IPS-18c (cell line): ENCODE data around the gene SEMA3G.

Experiments
- H3K4me3 ChIP-seq: 2 replicates; pipeline ENCODE4 v1.7.0; 2013; ENCODE audit warnings: low read depth, mild to moderate bottlenecking, low read length, moderate library complexity; ENCODE audit not compliant: insufficient read depth
- H3K9me3 ChIP-seq: one replicate; pipeline ENCODE4 v1.6.1; 2013; ENCODE audit warnings: mild to moderate bottlenecking, low read length, moderate library complexity; ENCODE audit not compliant: control insufficient read depth, insufficient read depth

SEMA3G gene

DNA sequence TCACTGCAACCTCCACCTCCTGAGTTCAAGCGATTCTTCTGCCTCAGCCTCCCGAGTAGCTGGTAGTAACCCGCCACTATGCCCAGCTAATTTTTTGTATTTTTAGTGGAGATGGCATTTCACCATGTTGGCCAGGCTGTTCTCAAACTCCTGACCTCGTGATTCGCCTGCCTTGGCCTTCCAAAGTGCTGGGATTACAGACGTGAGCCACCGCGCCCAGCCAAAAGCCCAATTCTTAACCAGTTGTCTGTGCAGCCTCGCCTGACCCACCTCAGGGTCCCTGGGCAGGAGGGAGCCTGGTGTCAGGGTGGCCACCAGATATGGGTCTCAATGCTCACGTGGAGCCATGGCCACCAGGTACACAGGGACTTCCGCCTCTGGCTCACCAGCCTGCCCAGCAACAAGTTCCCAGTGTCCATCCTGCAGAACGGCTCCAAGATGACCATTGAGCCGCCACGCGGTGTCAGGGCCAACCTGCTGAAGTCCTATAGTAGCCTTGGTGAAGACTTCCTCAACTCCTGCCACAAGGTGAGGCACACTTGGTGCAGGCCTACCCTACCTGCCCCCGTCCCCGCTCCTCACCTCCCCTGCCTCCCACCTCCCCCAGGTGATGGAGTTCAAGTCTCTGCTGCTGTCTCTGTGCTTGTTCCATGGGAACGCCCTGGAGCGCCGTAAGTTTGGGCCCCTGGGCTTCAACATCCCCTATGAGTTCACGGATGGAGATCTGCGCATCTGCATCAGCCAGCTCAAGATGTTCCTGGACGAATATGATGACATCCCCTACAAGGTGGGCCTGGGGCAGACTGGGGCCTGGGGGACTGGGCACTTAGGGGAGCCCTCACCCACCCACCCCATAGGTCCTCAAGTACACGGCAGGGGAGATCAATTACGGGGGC is 48.6 kb downstream of the SEMA3G start:
- no peaks in the 10 kb centered on the region for H3K9me3 ChIP-seq

GRCh38 chr3:52395503-52395865 is 49.4 kb downstream of the SEMA3G start:
- no peaks in the 10 kb centered on the region for H3K9me3 ChIP-seq

More for the DNA sequence above, 48.6 kb downstream of the SEMA3G start:
- no peak overlapping the region for H3K4me3 ChIP-seq

DNA sequence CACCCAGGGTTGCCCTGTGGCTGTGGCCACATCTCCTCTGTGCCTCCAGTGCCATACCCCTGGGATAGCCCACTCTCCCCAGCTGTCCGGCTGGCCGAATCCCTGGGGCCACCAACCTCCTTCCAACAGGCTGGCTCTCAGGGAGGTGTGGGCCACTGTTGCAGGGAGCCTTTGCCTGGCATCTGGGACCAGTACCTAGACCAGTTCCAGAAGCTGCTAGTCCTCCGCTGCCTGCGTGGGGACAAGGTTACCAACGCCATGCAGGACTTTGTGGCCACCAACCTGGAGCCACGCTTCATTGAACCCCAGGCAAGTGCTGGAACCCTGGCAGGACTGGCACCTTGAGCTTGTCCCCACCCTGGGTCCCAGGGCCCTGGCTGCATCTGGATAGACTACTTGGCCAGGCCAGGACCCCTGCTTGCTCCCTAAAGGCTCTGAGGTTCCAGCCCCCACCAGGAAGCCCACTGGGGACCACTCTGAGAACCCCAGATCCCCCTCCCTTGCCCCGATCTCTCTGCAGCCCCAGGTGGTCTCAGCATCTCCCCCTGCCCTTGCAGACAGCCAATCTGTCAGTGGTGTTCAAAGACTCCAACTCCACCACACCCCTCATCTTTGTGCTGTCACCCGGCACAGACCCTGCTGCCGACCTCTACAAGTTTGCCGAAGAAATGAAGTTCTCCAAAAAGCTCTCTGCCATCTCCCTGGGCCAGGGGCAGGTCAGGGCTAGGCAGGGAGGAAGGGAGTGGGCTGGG is 50.0 kb downstream of the SEMA3G start:
- Histone ChIP-seq H3K4me3 (no peak overlapping the region), H3K9me3 (no peaks in the 10 kb centered on the region)

More at GRCh38 chr3:52395503-52395865, 49.4 kb downstream of the SEMA3G start:
- H3K4me3 ChIP-seq = no peak overlapping the region

- Histone ChIP-seq H3K4me3 (no peak overlapping the region), H3K9me3 (no peaks in the 10 kb centered on the region)
Observed at GRCh38 chr3:52393959-52394670, 50.8 kb downstream of the SEMA3G start.

DNA sequence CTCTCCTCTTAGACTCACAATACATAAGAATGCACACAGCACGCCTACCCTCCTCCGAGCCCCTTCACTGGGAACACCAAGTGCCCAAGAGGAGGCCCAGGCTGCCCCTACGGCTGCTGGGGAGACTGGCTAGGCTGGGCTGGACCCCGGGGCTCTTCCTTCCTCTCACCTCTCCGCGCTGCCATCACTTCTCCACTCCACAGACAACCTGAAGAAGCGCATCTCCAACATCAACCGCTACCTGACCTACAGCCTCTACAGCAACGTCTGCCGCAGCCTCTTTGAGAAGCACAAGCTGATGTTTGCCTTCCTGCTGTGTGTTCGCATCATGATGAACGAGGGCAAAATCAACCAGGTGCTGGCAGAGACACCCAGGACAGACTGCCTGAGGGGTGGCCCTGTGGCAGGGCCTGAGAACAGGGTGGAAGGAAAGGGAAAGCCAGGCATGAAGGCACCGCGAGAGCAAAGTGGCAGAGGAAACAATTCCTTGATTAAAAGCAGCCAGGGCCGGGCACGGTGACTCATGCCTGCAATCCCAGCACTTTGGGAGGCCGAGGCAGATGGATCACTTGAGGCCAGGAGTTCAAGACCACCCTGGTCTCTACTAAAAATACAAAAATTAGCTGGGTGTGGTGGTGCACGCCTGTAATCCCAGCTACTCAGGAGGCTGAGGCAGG is 51.6 kb downstream of the SEMA3G start:
- no peak overlapping the region for H3K4me3 ChIP-seq
- H3K9me3 ChIP-seq = no peaks in the 10 kb centered on the region

- Histone ChIP-seq H3K4me3 (no peak overlapping the region), H3K9me3 (no peaks in the 10 kb centered on the region)
Observed at GRCh38 chr3:52392216-52392930, 52.5 kb downstream of the SEMA3G start.

DNA sequence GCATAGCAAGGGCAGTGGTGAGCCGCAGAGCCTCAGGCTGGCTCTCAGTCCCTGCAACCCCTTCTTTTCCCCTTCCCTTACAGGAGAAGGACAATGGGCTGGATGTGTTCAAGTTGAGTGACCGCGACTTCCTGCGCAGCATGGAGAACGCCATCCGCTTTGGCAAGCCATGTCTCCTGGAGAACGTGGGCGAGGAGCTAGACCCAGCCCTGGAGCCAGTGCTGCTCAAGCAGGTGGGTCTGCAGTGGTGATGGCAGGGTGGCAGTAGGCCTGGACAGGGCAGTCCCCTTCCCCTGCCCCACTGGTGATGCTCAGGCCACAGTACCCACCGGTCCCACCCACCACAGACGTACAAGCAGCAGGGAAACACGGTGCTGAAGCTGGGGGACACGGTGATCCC is 53.8 kb downstream of the SEMA3G start:
- Histone ChIP-seq H3K4me3 (no peak overlapping the region), H3K9me3 (no peaks in the 10 kb centered on the region)

DNA sequence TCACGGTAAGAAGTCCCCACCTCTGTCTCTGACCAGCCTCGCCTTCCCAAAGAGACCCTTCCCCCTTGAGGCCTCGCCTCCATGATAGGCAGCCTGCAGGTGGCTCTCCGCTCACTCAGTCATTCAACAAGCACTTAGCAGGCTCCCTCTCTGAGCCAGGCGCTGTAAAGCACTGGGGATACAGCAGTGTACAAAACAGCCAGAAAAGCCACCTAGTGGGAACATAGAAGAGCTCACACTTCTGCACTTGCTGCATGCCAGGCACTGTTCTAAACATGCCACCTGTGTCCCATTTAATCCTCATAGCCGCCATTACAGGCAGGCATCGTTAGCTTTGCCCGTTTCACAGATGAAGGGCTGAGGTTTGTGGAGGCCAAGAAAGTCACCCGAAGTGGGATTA is 56.0 kb downstream of the SEMA3G start:
- Histone ChIP-seq H3K4me3 (no peak overlapping the region), H3K9me3 (no peaks in the 10 kb centered on the region)

- H3K9me3 ChIP-seq = no peaks in the 10 kb centered on the region
- no peak overlapping the region for H3K4me3 ChIP-seq
Observed at GRCh38 chr3:52388348-52388821, 56.5 kb downstream of the SEMA3G start.

DNA sequence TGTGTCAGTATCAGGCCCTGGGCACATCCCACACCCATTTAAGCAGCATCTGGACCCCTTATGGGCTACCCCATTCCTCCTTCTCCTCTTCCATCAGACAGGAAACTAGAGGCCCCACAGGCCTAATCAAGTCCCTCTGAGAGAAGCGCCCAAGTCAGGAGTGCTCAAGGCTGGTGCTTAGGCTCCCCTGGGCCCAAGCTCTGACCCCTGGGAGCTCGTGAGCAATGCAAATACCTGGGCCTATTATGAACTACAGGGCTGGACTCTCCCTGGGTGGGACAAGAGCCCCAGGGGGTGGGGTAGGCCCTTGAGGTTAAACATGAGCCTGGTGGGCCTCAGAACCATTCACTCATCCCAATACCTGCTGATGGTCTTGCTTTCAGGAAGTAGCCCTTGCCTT is 57.4 kb downstream of the SEMA3G start:
- Histone ChIP-seq H3K4me3 (no peak overlapping the region), H3K9me3 (no peaks in the 10 kb centered on the region)

GRCh38 chr3:52385157-52385556 is 59.7 kb downstream of the SEMA3G start:
- Histone ChIP-seq H3K9me3 (no peaks in the 10 kb centered on the region), H3K4me3 (no peak overlapping the region)

DNA sequence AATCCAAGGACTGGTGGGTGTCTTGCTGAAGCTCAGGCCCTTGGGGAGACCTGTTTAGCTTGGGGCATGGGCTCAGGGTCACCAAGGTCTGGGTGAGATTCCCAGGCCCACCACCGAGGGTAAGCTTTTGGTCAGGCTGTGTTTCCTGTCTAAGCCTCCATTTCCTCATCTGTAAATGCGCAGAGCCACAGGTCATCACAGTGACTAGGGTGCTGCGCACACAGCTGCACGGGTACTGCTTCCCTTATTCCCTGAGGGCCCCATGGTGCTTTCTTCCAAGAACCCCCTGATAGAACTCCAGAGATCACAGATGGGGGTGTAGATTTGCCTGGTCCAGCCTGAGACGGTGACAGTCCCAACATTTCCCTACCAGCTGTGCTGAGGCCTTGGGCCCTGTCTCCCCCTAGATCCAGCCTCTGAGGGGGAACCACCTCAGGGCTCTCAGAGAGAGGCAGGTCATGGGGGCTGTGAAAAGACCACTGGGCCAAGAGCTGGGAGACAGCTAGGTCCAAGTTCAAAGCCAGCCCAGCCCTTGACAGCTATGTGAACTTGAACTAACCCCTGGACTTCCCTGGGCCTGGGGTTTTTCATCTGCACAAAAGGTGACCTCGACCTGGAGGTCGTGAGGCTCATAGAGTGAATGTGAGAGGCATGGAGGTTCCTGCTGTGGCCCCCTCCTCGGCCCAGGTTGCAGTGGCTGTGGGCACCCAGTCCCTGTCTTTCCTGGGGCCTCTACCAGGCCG is 60.7 kb downstream of the SEMA3G start:
- H3K4me3 ChIP-seq = no peak overlapping the region
- H3K9me3 ChIP-seq = no peaks in the 10 kb centered on the region

DNA sequence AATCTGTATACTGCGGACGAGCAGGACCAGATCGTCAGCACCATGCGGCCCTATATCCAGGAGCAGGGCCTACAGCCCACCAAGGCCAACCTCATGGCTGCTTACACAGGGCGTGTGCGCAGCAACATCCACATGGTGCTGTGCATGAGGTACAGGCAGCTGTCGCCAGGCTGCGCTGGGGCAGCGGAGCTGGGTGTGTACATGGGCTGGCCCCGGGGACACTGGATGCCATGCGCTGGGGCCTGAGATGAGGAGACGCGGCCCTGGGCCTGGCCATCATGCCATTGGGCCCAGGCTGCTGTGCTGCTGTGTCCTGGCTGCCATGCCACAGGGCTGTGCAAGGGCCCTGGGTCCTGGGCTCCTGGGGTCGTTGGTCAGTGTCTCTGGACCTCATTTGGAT is 61.5 kb downstream of the SEMA3G start:
- no peak overlapping the region for H3K4me3 ChIP-seq
- no peaks in the 10 kb centered on the region for H3K9me3 ChIP-seq
